A673 (cell line): ENCODE measurements around the gene B4GALNT4. TPM values are rescaled to one million over a fixed set of nuclear protein-coding genes. Genes with fewer than 3 reads are reported as not detected.
"Not testable (repeated sequence)": the region's sequence is repeated elsewhere in the genome, so short reads cannot be mapped to it uniquely, and the experiment has no call there.

Experiments
- BruUV-seq: library from RNA; stranded (reverse); fragments of 400-500 nt; replicated peaks from 2 replicates; lab custom pipeline; 2021; lab: Mats Ljungman, UMichigan
- CTCF ChIA-PET: fragments of 300-600 bp; sonication (Branson Sonifier 250); formaldehyde crosslinking; loops from one replicate; lab custom pipeline; 2022; ENCODE audit warnings: antibody characterized with exemption; lab: Charles Lee
- POLR2A ChIA-PET: fragments of 300-600 bp; sonication (Branson Sonifier 250); formaldehyde crosslinking; loops from one replicate; lab custom pipeline; 2022; ENCODE audit warnings: antibody characterized with exemption; ENCODE audit not compliant: low non-redundant PET; lab: Charles Lee
- DNase-seq: peaks from one replicate; pipeline ENCODE4 v3.0.0-alpha.2; 2015; ENCODE audit warnings: low spot score
- H3K27ac ChIP-seq: fragments of 200-600 bp; sonication (generic); 2 replicates; pipeline ENCODE4 v1.5.1; 2016; ENCODE audit warnings: mixed run types, low read depth, mild to moderate bottlenecking, mixed read lengths, antibody characterized with exemption, low read length; ENCODE audit not compliant: poor library complexity, severe bottlenecking
- H3K27me3 ChIP-seq: fragments of 200-600 bp; sonication (generic); replicated peaks from 2 replicates; pipeline ENCODE4 v1.6.1; 2017; ENCODE audit warnings: mixed run types, low read depth, mild to moderate bottlenecking, mixed read lengths, antibody characterized with exemption, low read length; ENCODE audit not compliant: insufficient read depth, poor library complexity
- H3K36me3 ChIP-seq: fragments of 200-600 bp; sonication (generic); 2 replicates; pipeline ENCODE4 v1.6.1; 2016; ENCODE audit warnings: mixed run types, mild to moderate bottlenecking, mixed read lengths, antibody characterized with exemption, low read length; ENCODE audit not compliant: insufficient read depth, poor library complexity, severe bottlenecking
- H3K4me1 ChIP-seq: fragments of 200-600 bp; sonication (generic); 2 replicates; pipeline ENCODE4 v1.6.1; 2017; ENCODE audit warnings: mixed run types, mild to moderate bottlenecking, mixed read lengths, antibody characterized with exemption, low read length; ENCODE audit not compliant: insufficient read depth, poor library complexity, severe bottlenecking
- H3K4me3 ChIP-seq: fragments of 200-600 bp; sonication (generic); 2 replicates; pipeline ENCODE4 v1.5.1; 2016; ENCODE audit warnings: low read depth, mixed run types, mild to moderate bottlenecking, mixed read lengths, low read length; ENCODE audit not compliant: poor library complexity, severe bottlenecking
- H3K9me3 ChIP-seq: fragments of 200-600 bp; sonication (generic); 2 replicates; pipeline ENCODE4 v1.6.1; 2016; ENCODE audit warnings: mixed run types, low read depth, mild to moderate bottlenecking, mixed read lengths, antibody characterized with exemption, low read length; ENCODE audit not compliant: poor library complexity, severe bottlenecking
- CTCF ChIP-seq: fragments of 300-800, 200-600 bp; sonication (generic); conservative IDR thresholded peaks from 2 replicates; pipeline ENCODE4 v1.5.1; 2017; ENCODE audit warnings: low read depth, mild to moderate bottlenecking, antibody characterized with exemption, low read length, moderate library complexity, mixed read lengths
- EZH2 ChIP-seq: fragments of 200-600 bp; sonication (generic); IDR thresholded peaks from 2 replicates; pipeline ENCODE4 v1.6.1; 2017; ENCODE audit warnings: borderline replicate concordance, low read depth, mild to moderate bottlenecking, mixed read lengths, antibody characterized with exemption, low read length; ENCODE audit not compliant: poor library complexity, severe bottlenecking
- intact Hi-C: fragments of 100-400 bp; cut with micrococcal nuclease; formaldehyde crosslinking; loops from one replicate; pipeline ENCODE4 v1.10.0; 2022; ENCODE audit not compliant: unreplicated experiment
- total RNA-seq: library from RNA; stranded (reverse); gene quantifications from 2 replicates; pipeline ENCODE4 v1.2.3, GENCODE V29; 2021

The B4GALNT4 gene
- total RNA-seq, 1 experiment from 2014 or later = 19.0 TPM

GRCh38 chr11:344836-345578 is 24.3 kb upstream of the B4GALNT4 start:
- Histone ChIP-seq H3K4me1 (no peaks in the 10 kb centered on the region), H3K9me3 (no peaks in the 10 kb centered on the region), H3K27ac (no peak overlapping the region), H3K36me3 (no peaks in the 10 kb centered on the region), H3K4me3 (no peak overlapping the region), H3K27me3 (no peaks in the 10 kb centered on the region)
- ChIA-PET POLR2A (no interaction called here), CTCF (interaction anchor here (0.7 kb wide), 1 partner anchor 28 kb away, joined by 4 read pairs; no protein-coding TSS in a partner anchor)
- TF ChIP-seq EZH2 (no peak), CTCF (no peak)
- BruUV-seq = no TSS peak
- intact Hi-C loops = no loop called here
- DNase-seq = no peak

GRCh38 chr11:346529-346928 is 22.8 kb upstream of the B4GALNT4 start:
- BruUV-seq = no TSS peak
- TF ChIP-seq CTCF (no peak), EZH2 (no peak)
- Histone ChIP-seq H3K4me3 (no peak overlapping the region), H3K27me3 (no peaks in the 10 kb centered on the region), H3K9me3 (no peaks in the 10 kb centered on the region), H3K27ac (no peak overlapping the region), H3K36me3 (no peaks in the 10 kb centered on the region), H3K4me1 (no peaks in the 10 kb centered on the region)
- POLR2A ChIA-PET = no interaction called here
- CTCF ChIA-PET = no interaction called here
- DNase-seq = no peak
- intact Hi-C loops = no loop called here

GRCh38 chr11:349270-349954 is 19.9 kb upstream of the B4GALNT4 start:
- H3K36me3 ChIP-seq, POLR2A ChIA-PET, H3K9me3 ChIP-seq, H3K4me1 ChIP-seq, CTCF ChIA-PET, DNase-seq, BruUV-seq, H3K27ac ChIP-seq, intact Hi-C loops, H3K4me3 ChIP-seq, H3K27me3 ChIP-seq: not testable (repeated sequence)

- intact Hi-C loops = loop anchor here (10.0 kb wide), 2 partner anchors 45 to 95 kb away; partner anchors contain the start of gene IFITM2
- CTCF ChIA-PET = interaction anchor here (0.7 kb wide), 1 partner anchor 219 kb away, joined by 3 read pairs; no protein-coding TSS in a partner anchor
Observed at GRCh38 chr11:350033-350722, 19.1 kb upstream of the B4GALNT4 start.

More at GRCh38 chr11:350033-350722, 19.1 kb upstream of the B4GALNT4 start:
- BruUV-seq, H3K36me3 ChIP-seq, H3K4me3 ChIP-seq, H3K27ac ChIP-seq, H3K27me3 ChIP-seq, H3K4me1 ChIP-seq, POLR2A ChIA-PET, DNase-seq, H3K9me3 ChIP-seq: not testable (repeated sequence)
